H9 (cell line): Measurements from ENCODE around the gene PRICKLE1. TPM values are rescaled to one million over a fixed set of nuclear protein-coding genes. Genes with fewer than 3 reads are reported as not detected.

Experiments used
- DNase-seq: peaks from one replicate; pipeline ENCODE4 v3.0.0-alpha.2; 2017
- H2AFZ ChIP-seq: one replicate; pipeline ENCODE4 v1.6.1; 2013; ENCODE audit warnings: mild to moderate bottlenecking, low read length, control low read depth, moderate library complexity
- H2AK5ac ChIP-seq: 2 replicates; pipeline ENCODE4 v1.6.1; 2013; ENCODE audit warnings: low read length, control low read depth, mixed read lengths; ENCODE audit not compliant: insufficient read length
- H2BK120ac ChIP-seq: one replicate; pipeline ENCODE4 v1.6.1; 2013; ENCODE audit warnings: low read depth, mild to moderate bottlenecking, low read length, control low read depth, inconsistent platforms; ENCODE audit not compliant: poor library complexity, severe bottlenecking
- H2BK12ac ChIP-seq: 2 replicates; pipeline ENCODE4 v1.6.1; 2013; ENCODE audit warnings: low read length, control low read depth, mixed read lengths, low read depth; ENCODE audit not compliant: insufficient read length
- H2BK15ac ChIP-seq: 2 replicates; pipeline ENCODE4 v1.6.1; 2013; ENCODE audit warnings: low read depth, low read length, control low read depth
- H2BK20ac ChIP-seq: one replicate; pipeline ENCODE4 v1.6.1; 2013; ENCODE audit warnings: low read depth, mild to moderate bottlenecking, low read length, control low read depth, inconsistent platforms; ENCODE audit not compliant: poor library complexity, severe bottlenecking
- H2BK5ac ChIP-seq: 2 replicates; pipeline ENCODE4 v1.6.1; 2013; ENCODE audit warnings: low read length, control low read depth, mixed read lengths; ENCODE audit not compliant: insufficient read length
- H3K14ac ChIP-seq: 2 replicates; pipeline ENCODE4 v1.6.1; 2013; ENCODE audit warnings: low read length, control low read depth; ENCODE audit not compliant: insufficient read depth
- H3K18ac ChIP-seq: 2 replicates; pipeline ENCODE4 v1.6.1; 2013; ENCODE audit warnings: low read depth, mild to moderate bottlenecking, mixed read lengths, low read length, control low read depth; ENCODE audit not compliant: insufficient read length
- H3K23ac ChIP-seq: 2 replicates; pipeline ENCODE4 v1.6.1; 2013; ENCODE audit warnings: low read length, control low read depth, mixed read lengths, low read depth; ENCODE audit not compliant: insufficient read length
- H3K23me2 ChIP-seq: 2 replicates; pipeline ENCODE4 v1.6.1; 2013; ENCODE audit warnings: low read depth, mild to moderate bottlenecking, mixed read lengths, low read length, control low read depth; ENCODE audit not compliant: insufficient read length, poor library complexity, severe bottlenecking
- H3K27ac ChIP-seq: 2 replicates; pipeline ENCODE4 v1.5.1; 2013; ENCODE audit warnings: low read length, control low read depth, mixed read lengths, low read depth; ENCODE audit not compliant: insufficient read length
- H3K27me3 ChIP-seq: 2 replicates; pipeline ENCODE4 v1.6.1; 2013; ENCODE audit warnings: low read length, control low read depth, inconsistent platforms; ENCODE audit not compliant: insufficient read depth
- H3K4ac ChIP-seq: 2 replicates; pipeline ENCODE4 v1.6.1; 2013; ENCODE audit warnings: low read depth, mild to moderate bottlenecking, control low read depth, inconsistent platforms, low read length, moderate library complexity
- H3K4me1 ChIP-seq: 2 replicates; pipeline ENCODE4 v1.6.1; 2013; ENCODE audit warnings: low read length, control low read depth, inconsistent platforms; ENCODE audit not compliant: insufficient read depth
- H3K4me2 ChIP-seq: 2 replicates; pipeline ENCODE4 v1.6.1; 2013; ENCODE audit warnings: low read length, control low read depth, mixed read lengths; ENCODE audit not compliant: insufficient read length, insufficient read depth
- H3K56ac ChIP-seq: 2 replicates; pipeline ENCODE4 v1.6.1; 2013; ENCODE audit warnings: low read depth, mild to moderate bottlenecking, mixed read lengths, low read length, control low read depth; ENCODE audit not compliant: insufficient read length
- H3K79me1 ChIP-seq: 2 replicates; pipeline ENCODE4 v1.6.1; 2013; ENCODE audit warnings: low read depth, mild to moderate bottlenecking, moderate library complexity, low read length, control low read depth, inconsistent platforms; ENCODE audit not compliant: insufficient read depth, poor library complexity, severe bottlenecking
- H3K79me2 ChIP-seq: 2 replicates; pipeline ENCODE4 v1.6.1; 2013; ENCODE audit warnings: low read length, control low read depth, inconsistent platforms; ENCODE audit not compliant: insufficient read depth
- H3K9ac ChIP-seq: 2 replicates; pipeline ENCODE4 v1.6.1; 2013; ENCODE audit warnings: low read length, control low read depth, mixed read lengths; ENCODE audit not compliant: insufficient read length; ENCODE audit errors: extremely low read depth
- H3K9me3 ChIP-seq: one replicate; pipeline ENCODE4 v1.6.1; 2013; ENCODE audit warnings: low read depth, low read length, inconsistent platforms; ENCODE audit not compliant: control insufficient read depth
- H3T11ph ChIP-seq: one replicate; pipeline ENCODE4 v1.6.1; 2013; ENCODE audit warnings: mild to moderate bottlenecking, low read length, control low read depth, inconsistent platforms
- H4K20me1 ChIP-seq: one replicate; pipeline ENCODE4 v1.6.1; 2013; ENCODE audit not compliant: control insufficient read depth, insufficient read length, insufficient read depth
- H4K5ac ChIP-seq: 2 replicates; pipeline ENCODE4 v1.6.1; 2013; ENCODE audit warnings: low read depth, mild to moderate bottlenecking, mixed read lengths, low read length, control low read depth; ENCODE audit not compliant: insufficient read length
- H4K8ac ChIP-seq: replicated peaks from 2 replicates; pipeline ENCODE4 v1.6.1; 2013; ENCODE audit warnings: low read length, control low read depth, mixed read lengths, low read depth; ENCODE audit not compliant: insufficient read length
- H4K91ac ChIP-seq: 2 replicates; pipeline ENCODE4 v1.6.1; 2013; ENCODE audit warnings: low read depth, mild to moderate bottlenecking, moderate library complexity, mixed read lengths, low read length, control low read depth; ENCODE audit not compliant: insufficient read length
- H3K27ac Mint-ChIP-seq, 3 experiments: 2 replicates in 2 of 3; 3 replicates in 1 of 3; pipeline ENCODE4 v1.8.0; 2020 to 2021; ENCODE audit warnings: mixed read lengths in 3 of 3, mild to moderate bottlenecking in 1 of 3, moderate library complexity in 1 of 3
- H3K27me3 Mint-ChIP-seq: 2 replicates; pipeline ENCODE4 v1.8.0; 2021; ENCODE audit warnings: low read depth, mild to moderate bottlenecking, moderate library complexity, mixed read lengths
- H3K36me3 Mint-ChIP-seq, 3 experiments: 2 replicates in 2 of 3; 3 replicates in 1 of 3; pipeline ENCODE4 v1.8.0; 2020 to 2021; ENCODE audit warnings: low read depth in 3 of 3, mixed read lengths in 3 of 3; ENCODE audit not compliant: insufficient read depth in 1 of 3
- H3K4me1 Mint-ChIP-seq, 2 experiments: 2 replicates each; pipeline ENCODE4 v1.8.0; 2020; ENCODE audit warnings: mixed read lengths in 2 of 2
- H3K4me3 Mint-ChIP-seq, 2 experiments: 2 replicates in 1 of 2; 3 replicates in 1 of 2; pipeline ENCODE4 v1.8.0; 2020 to 2021; ENCODE audit warnings: mild to moderate bottlenecking in 2 of 2, mixed read lengths in 2 of 2, moderate library complexity in 1 of 2
- H3K9me3 Mint-ChIP-seq, 2 experiments: 2 replicates in 1 of 2; 3 replicates in 1 of 2; pipeline ENCODE4 v1.8.0; 2020; ENCODE audit warnings: mild to moderate bottlenecking in 2 of 2, mixed read lengths in 2 of 2, moderate library complexity in 1 of 2
- WGBS: extraction: QIAGEN DNeasy Blood & Tissue Kit; methylation state at CpG from one replicate; pipeline ENCODE4 v1.1.7; 2013; ENCODE audit warnings: missing lambda C conversion rate, low lambda C conversion rate, mixed read lengths; ENCODE audit not compliant: insufficient read length; ENCODE audit errors: extremely low coverage; 5-methylcytosine and 5-hydroxymethylcytosine counted together
- total RNA-seq: library from RNA; stranded (reverse); gene quantifications from 2 replicates; pipeline ENCODE4 v1.2.1, GENCODE V29; 2021
- TF ChIP-seq, protein P1 (sequence below): fragments of 200-600 bp; sonication (generic); conservative IDR thresholded peaks from 3 replicates; pipeline ENCODE4 v1.8.0; 2021; ENCODE audit warnings: antibody characterized with exemption, mild to moderate bottlenecking

PRICKLE1 gene
- total RNA-seq, 1 experiment from 2014 or later = 20.5 TPM

DNA sequence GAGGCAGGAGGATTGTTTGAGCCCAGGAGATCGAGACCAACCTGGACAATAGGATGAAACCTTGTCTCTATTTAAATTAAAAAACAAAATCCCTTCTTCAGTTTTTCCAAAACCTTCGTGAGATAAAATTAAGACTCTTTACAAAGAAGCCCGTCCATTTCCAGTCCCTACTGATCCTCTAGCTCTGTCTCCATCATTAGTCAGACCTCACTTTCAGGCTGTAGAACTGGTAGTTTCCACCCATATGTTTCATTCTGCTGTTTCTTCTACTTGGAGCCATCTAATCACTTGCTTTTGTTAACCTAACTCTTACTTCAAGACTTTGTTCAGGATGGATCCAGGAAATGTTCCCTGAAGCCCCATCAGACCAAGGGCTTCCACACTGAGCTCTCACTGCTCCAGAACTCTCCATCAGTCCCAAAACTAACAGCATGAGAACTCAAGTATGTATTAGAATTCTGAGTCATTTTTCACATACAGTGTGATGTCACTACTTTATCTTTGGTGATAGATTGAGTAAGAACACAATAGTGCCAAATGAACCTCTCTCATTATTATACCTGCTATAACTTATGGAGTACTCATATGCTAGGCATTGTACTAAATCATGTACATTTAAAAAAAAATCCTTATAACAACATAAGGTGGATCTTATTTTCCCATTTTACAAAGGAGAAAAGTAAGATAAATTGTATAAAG lies 90.8 kb downstream of the PRICKLE1 start:
- Mint-ChIP-seq H3K4me1 (peaks cover 3 to 7% of the 10 kb centered on the region in 2 experiments; a peak in 2 of 4 replicates), H3K27me3 (peaks cover 21% of the 10 kb centered on the region), H3K9me3 (no peaks in the 10 kb centered on the region; a peak in 1 of 5 replicates), H3K4me3 (no peak overlapping the region), H3K27ac (peak overlapping the region in 1 of 3 experiments; percentile 11; a peak in 1 of 7 replicates), H3K36me3 (no peaks in the 10 kb centered on the region)
- Histone ChIP-seq H3K79me1 (no peaks in the 10 kb centered on the region), H3K14ac (no peak overlapping the region), H3K56ac (no peak overlapping the region), H3K27ac (no peak overlapping the region), H3K27me3 (no peaks in the 10 kb centered on the region), H3K9me3 (no peaks in the 10 kb centered on the region), H4K8ac (no peak overlapping the region), H3T11ph (no peak overlapping the region), H2BK120ac (no peak overlapping the region), H3K9ac (no peak overlapping the region), H2BK15ac (no peak overlapping the region), H2AK5ac (no peak overlapping the region), H3K23me2 (no peaks in the 10 kb centered on the region), H3K18ac (no peak overlapping the region), H3K23ac (no peak overlapping the region), H2BK20ac (no peak overlapping the region), H3K4me2 (no peak overlapping the region), H2AFZ (no peak overlapping the region), H2BK5ac (no peak overlapping the region), H3K79me2 (no peaks in the 10 kb centered on the region), H4K5ac (no peak overlapping the region), H2BK12ac (no peak overlapping the region), H4K20me1 (no peaks in the 10 kb centered on the region), H3K4ac (no peak overlapping the region), H3K4me1 (no peaks in the 10 kb centered on the region), H4K91ac (no peak overlapping the region)
- TF ChIP-seq, protein P1, sequence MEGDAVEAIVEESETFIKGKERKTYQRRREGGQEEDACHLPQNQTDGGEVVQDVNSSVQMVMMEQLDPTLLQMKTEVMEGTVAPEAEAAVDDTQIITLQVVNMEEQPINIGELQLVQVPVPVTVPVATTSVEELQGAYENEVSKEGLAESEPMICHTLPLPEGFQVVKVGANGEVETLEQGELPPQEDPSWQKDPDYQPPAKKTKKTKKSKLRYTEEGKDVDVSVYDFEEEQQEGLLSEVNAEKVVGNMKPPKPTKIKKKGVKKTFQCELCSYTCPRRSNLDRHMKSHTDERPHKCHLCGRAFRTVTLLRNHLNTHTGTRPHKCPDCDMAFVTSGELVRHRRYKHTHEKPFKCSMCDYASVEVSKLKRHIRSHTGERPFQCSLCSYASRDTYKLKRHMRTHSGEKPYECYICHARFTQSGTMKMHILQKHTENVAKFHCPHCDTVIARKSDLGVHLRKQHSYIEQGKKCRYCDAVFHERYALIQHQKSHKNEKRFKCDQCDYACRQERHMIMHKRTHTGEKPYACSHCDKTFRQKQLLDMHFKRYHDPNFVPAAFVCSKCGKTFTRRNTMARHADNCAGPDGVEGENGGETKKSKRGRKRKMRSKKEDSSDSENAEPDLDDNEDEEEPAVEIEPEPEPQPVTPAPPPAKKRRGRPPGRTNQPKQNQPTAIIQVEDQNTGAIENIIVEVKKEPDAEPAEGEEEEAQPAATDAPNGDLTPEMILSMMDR = no peak
- no CpG with 5 or more reads among the region's 3 CpGs for WGBS
- no peak for DNase-seq
